WI38 (cell line): ENCODE measurements around the gene SERPINB5.

Source experiments
- H3K4me3 ChIP-seq: 2 replicates; pipeline ENCODE4 v1.5.1; 2011; ENCODE audit warnings: low read depth, mild to moderate bottlenecking, control low read depth, low read length
- TF ChIP-seq, protein P1 (sequence below): IDR thresholded peaks from 2 replicates; pipeline ENCODE4 v1.5.1; 2012; ENCODE audit warnings: low read depth, mild to moderate bottlenecking, control low read depth, low read length

The SERPINB5 gene

DNA sequence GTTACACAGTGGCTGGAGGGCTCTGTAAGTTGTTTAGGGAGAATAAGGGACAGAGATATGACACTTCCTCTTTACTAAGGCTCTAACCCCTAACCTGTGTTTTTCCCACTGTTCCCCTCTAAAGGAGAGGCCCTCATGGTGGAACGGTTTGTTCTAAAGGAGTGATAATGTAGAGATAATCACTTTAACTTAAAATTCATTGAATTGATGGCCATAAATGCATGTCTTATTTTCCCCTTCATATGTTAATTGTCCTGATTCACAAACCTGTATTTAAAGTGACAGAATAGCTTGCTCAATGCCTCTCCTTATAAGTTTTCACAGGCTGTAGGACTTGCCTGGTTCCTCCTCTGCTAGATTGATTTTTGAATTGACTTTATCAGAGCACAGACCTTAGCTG, 65.3 kb downstream of the SERPINB5 start, which contains the start of gene SERPINB12:
SERPINB12 (plus strand) TSS at position 301 of the 400 bp plus-strand sequence. CDS start 13,791 bp downstream, outside the sequence.
- TF ChIP-seq, protein P1, sequence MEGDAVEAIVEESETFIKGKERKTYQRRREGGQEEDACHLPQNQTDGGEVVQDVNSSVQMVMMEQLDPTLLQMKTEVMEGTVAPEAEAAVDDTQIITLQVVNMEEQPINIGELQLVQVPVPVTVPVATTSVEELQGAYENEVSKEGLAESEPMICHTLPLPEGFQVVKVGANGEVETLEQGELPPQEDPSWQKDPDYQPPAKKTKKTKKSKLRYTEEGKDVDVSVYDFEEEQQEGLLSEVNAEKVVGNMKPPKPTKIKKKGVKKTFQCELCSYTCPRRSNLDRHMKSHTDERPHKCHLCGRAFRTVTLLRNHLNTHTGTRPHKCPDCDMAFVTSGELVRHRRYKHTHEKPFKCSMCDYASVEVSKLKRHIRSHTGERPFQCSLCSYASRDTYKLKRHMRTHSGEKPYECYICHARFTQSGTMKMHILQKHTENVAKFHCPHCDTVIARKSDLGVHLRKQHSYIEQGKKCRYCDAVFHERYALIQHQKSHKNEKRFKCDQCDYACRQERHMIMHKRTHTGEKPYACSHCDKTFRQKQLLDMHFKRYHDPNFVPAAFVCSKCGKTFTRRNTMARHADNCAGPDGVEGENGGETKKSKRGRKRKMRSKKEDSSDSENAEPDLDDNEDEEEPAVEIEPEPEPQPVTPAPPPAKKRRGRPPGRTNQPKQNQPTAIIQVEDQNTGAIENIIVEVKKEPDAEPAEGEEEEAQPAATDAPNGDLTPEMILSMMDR, result no peak
- no peak within 1 kb of the TSS for H3K4me3 ChIP-seq

DNA sequence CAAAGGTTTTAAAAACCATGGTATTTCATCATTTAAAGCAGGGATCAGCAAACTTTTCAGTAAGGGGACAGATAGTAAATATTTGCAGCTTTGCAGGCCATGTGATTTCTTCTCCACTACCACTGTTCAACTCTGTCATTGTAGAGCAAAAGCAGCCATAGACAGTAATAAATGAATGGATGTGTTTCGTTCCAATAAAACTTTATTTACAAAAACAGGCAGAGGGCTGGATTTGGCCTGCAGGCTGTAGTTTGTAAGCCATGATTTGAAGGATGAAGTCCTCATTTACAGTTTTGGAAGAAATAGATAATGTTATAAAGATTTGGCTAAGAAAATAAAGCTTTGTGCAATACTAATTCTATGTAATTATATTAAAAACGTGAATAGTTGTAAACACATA, 67.3 kb downstream of the SERPINB5 start:
- no peak overlapping the region for H3K4me3 ChIP-seq
- TF ChIP-seq, protein P1, result no peak

DNA sequence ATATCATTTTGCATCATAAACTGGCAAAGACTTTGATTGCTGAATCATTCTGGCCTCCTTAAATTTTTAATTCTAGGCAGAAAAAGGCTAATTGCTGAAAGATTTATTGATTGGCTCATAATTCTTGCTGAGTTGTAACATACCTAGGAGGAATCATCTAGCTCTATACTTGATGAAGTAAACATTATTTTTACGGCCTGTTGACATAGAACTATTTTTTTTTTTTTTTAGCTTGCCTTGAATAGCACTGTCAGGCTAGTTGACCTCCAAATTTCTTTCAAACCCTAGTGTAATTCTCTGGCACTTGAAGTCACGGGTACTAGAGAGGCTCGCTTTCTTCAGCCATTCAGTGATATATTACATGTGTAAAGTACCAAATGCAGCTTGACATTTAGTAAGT, 68.2 kb downstream of the SERPINB5 start:
- H3K4me3 ChIP-seq, result no peak overlapping the region
- TF ChIP-seq, protein P1, result no peak

DNA sequence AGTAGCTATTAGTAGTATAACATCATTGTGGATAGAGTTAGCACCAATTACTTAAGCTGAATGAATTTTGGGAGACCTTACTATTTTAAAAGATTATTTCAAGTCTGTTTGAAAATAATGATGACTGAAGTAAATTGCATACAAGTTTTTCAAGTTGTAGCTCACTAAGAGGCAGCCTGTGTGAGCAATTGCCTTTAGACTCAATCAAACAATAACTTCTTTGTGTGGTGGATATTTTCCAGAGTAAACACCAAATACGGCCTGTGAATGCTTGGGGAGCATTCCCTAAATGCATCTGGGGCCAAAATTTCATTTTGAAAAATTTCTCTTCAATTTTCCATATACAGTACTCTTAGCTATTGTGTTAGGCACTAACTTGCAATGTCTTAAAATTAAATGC, 73.3 kb downstream of the SERPINB5 start:
- no peak overlapping the region for H3K4me3 ChIP-seq
- TF ChIP-seq, protein P1, result no peak

DNA sequence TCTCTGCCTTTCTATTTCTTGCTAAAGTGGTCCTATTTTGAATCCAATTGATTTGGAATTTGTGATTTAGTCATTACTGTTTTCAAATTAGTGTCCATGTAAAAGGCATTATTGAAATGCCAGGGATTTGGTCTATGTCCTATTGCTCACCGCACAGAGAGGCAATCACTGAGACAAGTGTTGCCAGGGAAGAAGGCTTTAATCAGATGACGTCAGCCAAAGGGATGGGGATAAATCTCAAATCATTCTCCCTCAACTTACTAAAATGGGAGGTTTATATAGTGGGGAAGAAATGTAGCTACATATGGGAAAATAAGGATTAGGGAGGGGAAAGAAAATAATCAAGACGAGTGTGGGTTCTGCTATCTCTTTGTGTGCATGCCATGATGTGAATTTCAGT, 75.0 kb downstream of the SERPINB5 start:
- no peak overlapping the region for H3K4me3 ChIP-seq
- TF ChIP-seq, protein P1, result no peak

DNA sequence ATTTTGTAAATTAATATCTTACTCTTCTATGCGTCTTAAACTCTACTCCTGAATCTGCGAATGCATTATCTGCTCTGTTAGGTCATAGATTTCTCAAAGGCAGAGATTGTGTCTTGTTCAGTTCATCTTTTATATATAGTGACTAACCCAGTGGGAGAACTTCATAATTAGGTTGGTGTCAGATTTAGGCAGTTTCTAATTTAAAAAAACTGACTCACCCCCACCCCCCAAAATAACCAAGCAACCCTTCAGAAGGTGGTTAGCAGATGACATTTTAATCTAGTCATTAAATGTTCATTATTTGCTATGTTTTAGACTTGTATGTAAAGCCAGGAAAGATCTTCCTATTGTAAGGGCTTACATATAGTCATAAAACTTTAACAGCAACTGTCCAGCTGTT, 75.8 kb downstream of the SERPINB5 start:
- no peak overlapping the region for H3K4me3 ChIP-seq
- TF ChIP-seq, protein P1, result no peak

DNA sequence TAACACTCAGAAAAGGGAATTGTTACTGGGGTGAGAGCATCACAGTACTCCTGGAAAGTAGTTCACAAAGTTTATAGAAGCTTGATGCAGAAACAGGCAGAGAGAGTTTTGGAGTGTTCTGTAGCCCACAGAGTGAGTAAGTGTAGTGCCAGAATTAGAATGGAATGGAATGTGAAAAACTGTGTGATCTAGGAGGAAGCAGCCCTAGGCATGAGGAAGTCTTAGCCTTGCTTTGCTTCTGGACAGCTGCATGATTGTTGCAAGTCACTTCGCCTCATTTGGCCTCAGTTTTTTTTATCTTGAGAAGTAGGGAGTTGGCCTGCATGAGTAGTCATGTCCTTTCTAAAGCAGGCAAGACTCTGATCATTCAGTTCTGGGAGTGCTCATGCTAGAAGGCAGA, 76.3 kb downstream of the SERPINB5 start:
- TF ChIP-seq, protein P1, result no peak
- H3K4me3 ChIP-seq, result no peak overlapping the region
